Endothelial cell (in vitro differentiated cells): ENCODE data around the gene CDS1. TPM values are rescaled to one million over a fixed set of nuclear protein-coding genes. Genes with fewer than 3 reads are reported as not detected.

Experiments
- DNase-seq: peaks from one replicate; pipeline ENCODE4 v3.0.0; 2021; ENCODE audit warnings: low spot score
- H3K27ac Mint-ChIP-seq: one replicate; pipeline ENCODE4 v1.8.0; 2021; ENCODE audit warnings: mixed read lengths, inconsistent platforms; ENCODE audit not compliant: unreplicated experiment
- H3K27me3 Mint-ChIP-seq: one replicate; pipeline ENCODE4 v1.8.0; 2021; ENCODE audit warnings: mild to moderate bottlenecking, moderate library complexity, mixed read lengths, inconsistent platforms; ENCODE audit not compliant: unreplicated experiment
- H3K36me3 Mint-ChIP-seq: one replicate; pipeline ENCODE4 v1.8.0; 2021; ENCODE audit warnings: mild to moderate bottlenecking, low read depth, mixed read lengths, inconsistent platforms; ENCODE audit not compliant: unreplicated experiment
- H3K4me1 Mint-ChIP-seq: one replicate; pipeline ENCODE4 v1.8.0; 2021; ENCODE audit warnings: mild to moderate bottlenecking, mixed read lengths, inconsistent platforms; ENCODE audit not compliant: unreplicated experiment
- H3K4me3 Mint-ChIP-seq: one replicate; pipeline ENCODE4 v1.8.0; 2021; ENCODE audit warnings: mild to moderate bottlenecking, mixed read lengths, inconsistent platforms; ENCODE audit not compliant: unreplicated experiment
- H3K9me3 Mint-ChIP-seq: one replicate; pipeline ENCODE4 v1.8.0; 2021; ENCODE audit warnings: mixed read lengths, inconsistent platforms; ENCODE audit not compliant: unreplicated experiment
- CTCF ChIP-seq: fragments of 200-600 bp; sonication (generic); IDR thresholded peaks from one replicate; pipeline ENCODE4 v1.5.0; 2021; ENCODE audit warnings: antibody characterized with exemption; ENCODE audit not compliant: unreplicated experiment
- total RNA-seq: library from RNA; stranded (reverse); fragmentation: NEBNext Ultra II Directional; extraction: Animal tissue kit (Norgen Biotek cat#: 25700); gene quantifications from one replicate; pipeline ENCODE4 v1.2.1, GENCODE V29; 2021; ENCODE audit not compliant: unreplicated experiment

Gene CDS1
- total RNA-seq, 1 donor from 2014 or later: 2.0 TPM

DNA sequence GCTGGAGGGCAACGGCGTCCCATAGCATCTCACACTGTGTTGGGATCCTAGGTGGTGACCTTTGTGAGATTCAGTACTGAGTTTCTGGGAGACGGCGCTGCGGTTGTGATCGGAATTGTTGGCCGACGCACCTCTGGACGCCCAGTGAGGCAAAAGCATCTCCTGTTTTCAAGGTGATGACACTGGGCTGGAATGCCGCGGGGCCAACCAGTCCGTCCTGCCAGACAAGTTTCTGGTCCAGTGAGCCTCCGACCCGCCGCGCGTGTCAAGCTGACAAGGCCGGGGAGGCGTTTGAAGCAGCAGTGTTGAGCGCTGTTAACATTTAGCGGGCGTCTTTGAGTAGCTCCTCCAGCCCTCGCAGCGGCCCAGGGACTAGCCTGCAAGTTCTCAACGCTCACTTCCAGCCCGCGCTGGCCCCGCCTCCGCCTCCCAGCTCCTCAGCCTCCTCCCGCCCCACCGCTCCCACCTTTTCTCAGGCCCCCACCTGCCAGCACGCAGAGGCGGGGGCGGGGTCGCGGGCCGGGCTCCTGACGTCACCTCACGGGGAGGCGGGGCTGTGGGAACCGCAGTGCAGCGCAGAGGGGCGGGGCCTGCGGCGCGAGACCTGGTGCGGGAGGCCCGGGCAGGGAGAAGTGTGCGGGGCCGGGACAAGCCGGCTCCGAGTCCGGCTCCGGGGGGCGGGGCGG lies 482 bp upstream of the CDS1 start:
- peaks cover 5% of the 10 kb centered on the region for H3K27me3 Mint-ChIP-seq
- peak overlapping the region; percentile 59 for H3K4me3 Mint-ChIP-seq
- H3K36me3 Mint-ChIP-seq: peaks cover 3% of the 10 kb centered on the region
- TF ChIP-seq CTCF: no peak
- peak; percentile 88 for DNase-seq
- H3K27ac Mint-ChIP-seq: no peak overlapping the region
- no peaks in the 10 kb centered on the region for H3K9me3 Mint-ChIP-seq
- H3K4me1 Mint-ChIP-seq: peaks cover 9% of the 10 kb centered on the region

DNA sequence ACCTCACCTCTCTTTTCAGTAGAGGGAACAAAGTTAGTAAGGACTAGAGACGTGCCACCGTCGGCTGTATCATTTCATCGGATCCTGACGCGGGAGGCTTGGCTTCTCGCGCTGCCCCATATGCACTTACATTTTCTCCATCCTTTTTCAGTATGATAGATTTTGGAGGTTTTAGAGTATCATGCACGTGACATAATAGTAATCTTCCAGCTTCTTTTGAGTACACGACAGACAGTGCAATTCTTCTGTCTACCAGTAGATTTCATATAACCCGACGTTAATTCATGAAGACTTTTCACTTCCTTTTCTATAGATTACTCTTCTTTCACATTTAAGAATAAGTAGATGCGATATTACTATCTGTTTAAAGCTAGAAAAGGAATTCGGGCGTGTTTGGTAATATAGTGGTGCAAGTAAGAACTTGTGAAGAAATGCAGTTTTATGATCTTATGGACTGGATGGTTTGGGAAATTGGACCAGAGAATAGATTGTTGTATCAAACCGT lies 1.0 kb downstream of the CDS1 start:
- Mint-ChIP-seq H3K4me1 (peaks cover 9% of the 10 kb centered on the region), H3K4me3 (peak overlapping the region; percentile 92), H3K27ac (no peak overlapping the region), H3K9me3 (no peaks in the 10 kb centered on the region), H3K36me3 (peaks cover 4% of the 10 kb centered on the region), H3K27me3 (peaks cover 5% of the 10 kb centered on the region)
- no peak for TF ChIP-seq CTCF
- no peak for DNase-seq

DNA sequence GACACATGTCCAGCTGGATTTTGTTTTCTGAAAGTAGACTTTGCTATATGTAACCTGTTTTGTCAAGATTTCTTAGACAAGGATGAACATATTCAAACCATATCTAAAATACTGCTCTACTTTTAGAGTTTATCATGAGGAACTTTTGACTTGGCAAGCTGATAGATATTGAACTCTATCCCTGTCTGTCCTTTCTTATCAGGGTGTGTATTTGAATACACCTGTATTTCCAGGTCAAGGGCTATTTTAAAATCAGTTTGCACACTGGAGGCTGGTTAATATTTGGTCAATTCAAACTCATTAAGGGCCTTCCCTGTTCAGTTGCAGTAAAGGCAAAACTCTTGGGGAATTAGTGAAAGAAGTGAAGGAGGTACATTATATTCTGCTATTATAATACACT lies 2.3 kb downstream of the CDS1 start:
- H3K27me3 Mint-ChIP-seq: peaks cover 5% of the 10 kb centered on the region

GRCh38 chr4:84594724-84595123 lies 11.8 kb downstream of the CDS1 start:
- no peaks in the 10 kb centered on the region for H3K4me1 Mint-ChIP-seq
- H3K27ac Mint-ChIP-seq: no peak overlapping the region
- H3K36me3 Mint-ChIP-seq: no peaks in the 10 kb centered on the region
- no peak overlapping the region for H3K4me3 Mint-ChIP-seq
- no peaks in the 10 kb centered on the region for H3K9me3 Mint-ChIP-seq
- no peaks in the 10 kb centered on the region for H3K27me3 Mint-ChIP-seq
- no peak for DNase-seq
- TF ChIP-seq CTCF: no peak

More for the DNA sequence above, 2.3 kb downstream of the CDS1 start:
- Mint-ChIP-seq H3K36me3 (peaks cover 4% of the 10 kb centered on the region), H3K4me3 (no peak overlapping the region), H3K27ac (no peak overlapping the region), H3K9me3 (no peaks in the 10 kb centered on the region), H3K4me1 (peaks cover 9% of the 10 kb centered on the region)
- no peak for TF ChIP-seq CTCF
- no peak for DNase-seq

DNA sequence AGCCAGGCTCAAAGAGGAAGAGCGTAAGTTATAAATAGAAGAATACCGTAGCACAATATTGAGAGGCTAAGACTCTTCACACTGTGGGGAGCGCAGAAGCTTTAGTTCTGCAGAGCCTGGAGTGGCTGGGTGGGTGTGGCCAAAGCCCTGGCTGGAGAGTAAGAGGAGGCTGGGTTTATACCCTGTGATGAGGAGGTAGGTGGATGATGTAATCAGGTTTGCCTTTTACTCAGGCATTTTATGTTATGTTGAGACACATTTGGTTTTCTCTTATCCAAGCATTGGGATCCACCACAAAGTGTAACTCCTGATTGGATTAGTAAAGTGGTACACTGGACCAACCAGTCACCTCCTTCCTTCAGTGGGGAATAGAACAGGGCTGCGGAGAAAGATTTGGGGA lies 13.9 kb downstream of the CDS1 start:
- no peaks in the 10 kb centered on the region for H3K27me3 Mint-ChIP-seq
- no peak overlapping the region for H3K4me3 Mint-ChIP-seq
- H3K9me3 Mint-ChIP-seq: no peaks in the 10 kb centered on the region
- no peaks in the 10 kb centered on the region for H3K36me3 Mint-ChIP-seq
- H3K27ac Mint-ChIP-seq: no peak overlapping the region
- H3K4me1 Mint-ChIP-seq: no peaks in the 10 kb centered on the region
- no peak for TF ChIP-seq CTCF
- no peak for DNase-seq
